Stimulated activated CD8-positive, alpha-beta memory T cell treated with anti-CD3 and anti-CD28 coated beads, Interleukin-4, amount 100 ng/mL, for 4 hours (primary cell): ENCODE measurements around the gene GJB4.
"Not testable (repeated sequence)": the region's sequence is repeated elsewhere in the genome, so short reads cannot be mapped to it uniquely, and the experiment has no call there.

Source experiments
- DNase-seq, 2 donors: peaks; one replicate each; pipeline ENCODE4 v3.0.0-alpha.2; 2020; ENCODE audit warnings: low read depth in 2 of 2, low spot score in 1 of 2

GJB4 gene

GRCh38 chr1:34794790-34795180, 35.2 kb downstream of the GJB4 start:
- DNase-seq: no peak

GRCh38 chr1:34795916-34796315, 36.4 kb downstream of the GJB4 start:
- no peak for DNase-seq

- no peak for DNase-seq
Observed at GRCh38 chr1:34796990-34797389, 37.5 kb downstream of the GJB4 start.

GRCh38 chr1:34800214-34800613, 40.7 kb downstream of the GJB4 start:
- DNase-seq: no peak

- no peak for DNase-seq
Observed at GRCh38 chr1:34803770-34804169, 44.2 kb downstream of the GJB4 start.

- DNase-seq: no peak
Observed at GRCh38 chr1:34806396-34806795, 46.9 kb downstream of the GJB4 start.

GRCh38 chr1:34808051-34808810, 48.7 kb downstream of the GJB4 start:
- no peak for DNase-seq

GRCh38 chr1:34810781-34811180, 51.2 kb downstream of the GJB4 start:
- DNase-seq: not testable (repeated sequence)
